HL-60 (cell line): ENCODE measurements around the gene OS9.

ENCODE experiments used
- DNase-seq, 2 experiments: peaks; one replicate each; pipeline ENCODE4 v3.0.0-alpha.2; 2010 to 2020; ENCODE audit warnings: low read depth in 1 of 2, low spot score in 1 of 2
- H3K27ac ChIP-seq: fragments of 250-450 bp; sonication (Bioruptor Pico); replicated peaks from 2 replicates; pipeline ENCODE4 v1.5.1; 2020; ENCODE audit warnings: mild to moderate bottlenecking, moderate library complexity
- H3K27me3 ChIP-seq: fragments of 250-450 bp; sonication (Bioruptor Pico); 2 replicates; pipeline ENCODE4 v1.5.1; 2021; ENCODE audit warnings: mild to moderate bottlenecking, moderate library complexity; ENCODE audit not compliant: insufficient read depth, poor library complexity, severe bottlenecking
- H3K4me3 ChIP-seq: replicated peaks from 2 replicates; pipeline ENCODE4 v1.5.1; 2011; ENCODE audit warnings: mild to moderate bottlenecking, control low read depth, low read length; ENCODE audit not compliant: insufficient read depth
- GABPA ChIP-seq: IDR thresholded peaks from 2 replicates; pipeline ENCODE4 v1.6.1; 2012; ENCODE audit warnings: low read depth
- POLR2AphosphoS5 ChIP-seq: IDR thresholded peaks from 2 replicates; pipeline ENCODE4 v1.6.1; 2012; ENCODE audit warnings: low read depth
- SPI1 ChIP-seq: IDR thresholded peaks from 2 replicates; pipeline ENCODE4 v1.6.1; 2012; ENCODE audit warnings: low read depth, mild to moderate bottlenecking, borderline replicate concordance
- TF ChIP-seq, protein P1 (sequence below): IDR thresholded peaks from one replicate; pipeline ENCODE4 v1.5.1; 2011; ENCODE audit warnings: low read length, control low read depth, inconsistent platforms; ENCODE audit not compliant: insufficient read depth
- TF ChIP-seq, protein P2 (sequence below): IDR thresholded peaks from 2 replicates; pipeline ENCODE4 v1.6.1; 2012; ENCODE audit warnings: low read depth; ENCODE audit not compliant: insufficient replicate concordance

The OS9 gene

GRCh38 chr12:57697076-57697475, 3.1 kb downstream of the OS9 start:
- Histone ChIP-seq H3K4me3 (no peak overlapping the region), H3K27me3 (no peaks in the 10 kb centered on the region), H3K27ac (no peak overlapping the region)
- TF ChIP-seq SPI1 = no peak
- no peak for TF ChIP-seq GABPA
- no peak for TF ChIP-seq POLR2AphosphoS5
- DNase-seq = no peak

GRCh38 chr12:57698414-57698813, 4.5 kb downstream of the OS9 start:
- no peak overlapping the region for H3K27ac ChIP-seq
- no peak for TF ChIP-seq GABPA
- TF ChIP-seq, protein P1, sequence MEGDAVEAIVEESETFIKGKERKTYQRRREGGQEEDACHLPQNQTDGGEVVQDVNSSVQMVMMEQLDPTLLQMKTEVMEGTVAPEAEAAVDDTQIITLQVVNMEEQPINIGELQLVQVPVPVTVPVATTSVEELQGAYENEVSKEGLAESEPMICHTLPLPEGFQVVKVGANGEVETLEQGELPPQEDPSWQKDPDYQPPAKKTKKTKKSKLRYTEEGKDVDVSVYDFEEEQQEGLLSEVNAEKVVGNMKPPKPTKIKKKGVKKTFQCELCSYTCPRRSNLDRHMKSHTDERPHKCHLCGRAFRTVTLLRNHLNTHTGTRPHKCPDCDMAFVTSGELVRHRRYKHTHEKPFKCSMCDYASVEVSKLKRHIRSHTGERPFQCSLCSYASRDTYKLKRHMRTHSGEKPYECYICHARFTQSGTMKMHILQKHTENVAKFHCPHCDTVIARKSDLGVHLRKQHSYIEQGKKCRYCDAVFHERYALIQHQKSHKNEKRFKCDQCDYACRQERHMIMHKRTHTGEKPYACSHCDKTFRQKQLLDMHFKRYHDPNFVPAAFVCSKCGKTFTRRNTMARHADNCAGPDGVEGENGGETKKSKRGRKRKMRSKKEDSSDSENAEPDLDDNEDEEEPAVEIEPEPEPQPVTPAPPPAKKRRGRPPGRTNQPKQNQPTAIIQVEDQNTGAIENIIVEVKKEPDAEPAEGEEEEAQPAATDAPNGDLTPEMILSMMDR = no peak
- TF ChIP-seq, protein P2, sequence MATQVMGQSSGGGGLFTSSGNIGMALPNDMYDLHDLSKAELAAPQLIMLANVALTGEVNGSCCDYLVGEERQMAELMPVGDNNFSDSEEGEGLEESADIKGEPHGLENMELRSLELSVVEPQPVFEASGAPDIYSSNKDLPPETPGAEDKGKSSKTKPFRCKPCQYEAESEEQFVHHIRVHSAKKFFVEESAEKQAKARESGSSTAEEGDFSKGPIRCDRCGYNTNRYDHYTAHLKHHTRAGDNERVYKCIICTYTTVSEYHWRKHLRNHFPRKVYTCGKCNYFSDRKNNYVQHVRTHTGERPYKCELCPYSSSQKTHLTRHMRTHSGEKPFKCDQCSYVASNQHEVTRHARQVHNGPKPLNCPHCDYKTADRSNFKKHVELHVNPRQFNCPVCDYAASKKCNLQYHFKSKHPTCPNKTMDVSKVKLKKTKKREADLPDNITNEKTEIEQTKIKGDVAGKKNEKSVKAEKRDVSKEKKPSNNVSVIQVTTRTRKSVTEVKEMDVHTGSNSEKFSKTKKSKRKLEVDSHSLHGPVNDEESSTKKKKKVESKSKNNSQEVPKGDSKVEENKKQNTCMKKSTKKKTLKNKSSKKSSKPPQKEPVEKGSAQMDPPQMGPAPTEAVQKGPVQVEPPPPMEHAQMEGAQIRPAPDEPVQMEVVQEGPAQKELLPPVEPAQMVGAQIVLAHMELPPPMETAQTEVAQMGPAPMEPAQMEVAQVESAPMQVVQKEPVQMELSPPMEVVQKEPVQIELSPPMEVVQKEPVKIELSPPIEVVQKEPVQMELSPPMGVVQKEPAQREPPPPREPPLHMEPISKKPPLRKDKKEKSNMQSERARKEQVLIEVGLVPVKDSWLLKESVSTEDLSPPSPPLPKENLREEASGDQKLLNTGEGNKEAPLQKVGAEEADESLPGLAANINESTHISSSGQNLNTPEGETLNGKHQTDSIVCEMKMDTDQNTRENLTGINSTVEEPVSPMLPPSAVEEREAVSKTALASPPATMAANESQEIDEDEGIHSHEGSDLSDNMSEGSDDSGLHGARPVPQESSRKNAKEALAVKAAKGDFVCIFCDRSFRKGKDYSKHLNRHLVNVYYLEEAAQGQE = no peak
- TF ChIP-seq SPI1 = no peak
- TF ChIP-seq POLR2AphosphoS5 = no peak
- H3K27me3 ChIP-seq = no peaks in the 10 kb centered on the region
- H3K4me3 ChIP-seq = no peak overlapping the region
- DNase-seq = no peak

DNA sequence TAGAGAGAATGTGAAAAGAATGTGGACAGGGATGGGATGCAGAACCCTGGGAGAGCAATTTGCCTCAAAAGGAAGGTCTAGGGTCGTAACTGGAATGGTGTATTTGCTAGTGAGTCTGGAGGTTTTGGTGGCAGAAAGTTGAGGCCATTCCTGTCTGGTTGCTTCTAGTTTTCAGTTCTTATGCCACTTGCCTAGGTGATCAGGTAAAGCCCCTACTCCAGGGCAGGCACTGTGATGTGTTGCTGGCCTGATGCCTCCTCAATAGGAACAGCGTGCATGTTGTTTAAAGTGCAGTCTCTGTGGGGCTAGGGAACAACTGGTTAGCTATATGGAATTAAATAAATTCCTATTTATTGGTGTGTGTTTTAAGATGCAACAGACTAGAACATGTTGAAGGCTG, 6.4 kb downstream of the OS9 start:
- TF ChIP-seq, protein P2 = no peak
- TF ChIP-seq SPI1 = no peak
- TF ChIP-seq POLR2AphosphoS5 = no peak
- no peak for TF ChIP-seq GABPA
- TF ChIP-seq, protein P1 = no peak
- no peak overlapping the region for H3K27ac ChIP-seq
- no peak for DNase-seq

GRCh38 chr12:57707250-57707649, 13.3 kb downstream of the OS9 start:
- no peak for DNase-seq
- Histone ChIP-seq H3K27ac (no peak overlapping the region), H3K27me3 (no peaks in the 10 kb centered on the region), H3K4me3 (no peak overlapping the region)
- TF ChIP-seq GABPA (no peak), POLR2AphosphoS5 (no peak), SPI1 (no peak)
- TF ChIP-seq, protein P1 = no peak
- TF ChIP-seq, protein P2 = no peak

More for the DNA sequence above, 6.4 kb downstream of the OS9 start:
- Histone ChIP-seq H3K27me3 (no peaks in the 10 kb centered on the region), H3K4me3 (no peak overlapping the region)
